HEK293 (cell line): ENCODE results near the gene RNF145.

Experiments used
- CTCF ChIA-PET: fragments of 350-600 bp; formaldehyde crosslinking; extraction: SDS; loops from one replicate; lab custom pipeline; 2021; ENCODE audit warnings: antibody characterized with exemption; lab: Yijun Ruan, JAX
- POLR2A ChIA-PET: fragments of 300-600 bp; formaldehyde crosslinking; extraction: SDS; loops from one replicate; lab custom pipeline; 2020; ENCODE audit warnings: antibody characterized with exemption, inconsistent platforms; lab: Yijun Ruan, JAX
- H3K27ac ChIP-seq: fragments of 200-500 bp; sonication (Bioruptor generic); 2 replicates; pipeline ENCODE4 v1.5.1; 2014; ENCODE audit warnings: low read depth, low read length, control low read depth, inconsistent platforms; ENCODE audit errors: extremely low read depth
- H3K36me3 ChIP-seq, 2 experiments: fragments of 200-500 bp in 1 of 2; sonication (Bioruptor generic) in 1 of 2; 1 replicate in 1 of 2; 2 replicates in 1 of 2; pipeline ENCODE4 v1.5.1; 2014 to 2017; ENCODE audit warnings: inconsistent platforms in 2 of 2, low read length in 2 of 2; ENCODE audit not compliant: control insufficient read depth in 2 of 2, insufficient read depth in 1 of 2
- H3K4me1 ChIP-seq: fragments of 200-500 bp; sonication (Bioruptor generic); 2 replicates; pipeline ENCODE4 v1.5.1; 2014; ENCODE audit warnings: mild to moderate bottlenecking, low read length, inconsistent platforms; ENCODE audit not compliant: control insufficient read depth, insufficient read depth
- H3K4me3 ChIP-seq: 2 replicates; pipeline ENCODE4 v1.5.1; 2011; ENCODE audit warnings: low read depth, mild to moderate bottlenecking, control low read depth, low read length, moderate library complexity
- H3K9me3 ChIP-seq: fragments of 200-500 bp; sonication (Bioruptor generic); 2 replicates; pipeline ENCODE4 v1.5.1; 2014; ENCODE audit warnings: low read depth, low read length, inconsistent platforms; ENCODE audit not compliant: control insufficient read depth, insufficient read depth
- FEZF1 ChIP-seq: fragments of 450-650 bp; formaldehyde crosslinking; IDR thresholded peaks from 2 replicates; pipeline ENCODE4 v1.5.1; 2016; ENCODE audit warnings: missing biosample characterization, missing genetic modification characterization
- IKZF3 ChIP-seq: fragments of 450-650 bp; IDR thresholded peaks from 2 replicates; pipeline ENCODE4 v1.5.0; 2018; ENCODE audit warnings: missing biosample characterization, mild to moderate bottlenecking, missing genetic modification characterization, moderate library complexity
- SCRT2 ChIP-seq: fragments of 450-650 bp; formaldehyde crosslinking; IDR thresholded peaks from 2 replicates; pipeline ENCODE4 v1.5.1; 2016; ENCODE audit warnings: missing biosample characterization, missing genetic modification characterization
- SETDB1 ChIP-seq: IDR thresholded peaks from one replicate; pipeline ENCODE4 v1.6.1; 2017; ENCODE audit warnings: mild to moderate bottlenecking, low read length, moderate library complexity, mixed read lengths; ENCODE audit not compliant: insufficient read length
- SP7 ChIP-seq: fragments of 450-650 bp; formaldehyde crosslinking; IDR thresholded peaks from 2 replicates; pipeline ENCODE4 v1.5.1; 2016; ENCODE audit warnings: missing biosample characterization, missing genetic modification characterization
- ZEB2 ChIP-seq: fragments of 450-650 bp; formaldehyde crosslinking; IDR thresholded peaks from 2 replicates; pipeline ENCODE4 v1.5.1; 2016; ENCODE audit warnings: missing biosample characterization, missing genetic modification characterization
- ZFP69B ChIP-seq: fragments of 450-650 bp; formaldehyde crosslinking; IDR thresholded peaks from 2 replicates; pipeline ENCODE4 v1.5.1; 2016; ENCODE audit warnings: missing biosample characterization, missing genetic modification characterization
- ZNF138 ChIP-seq: fragments of 450-650 bp; formaldehyde crosslinking; IDR thresholded peaks from 2 replicates; pipeline ENCODE4 v1.5.1; 2016; ENCODE audit warnings: missing biosample characterization, missing genetic modification characterization, borderline replicate concordance
- ZNF16 ChIP-seq: fragments of 450-650 bp; formaldehyde crosslinking; IDR thresholded peaks from 2 replicates; pipeline ENCODE4 v1.5.1; 2016; ENCODE audit warnings: low read depth, missing biosample characterization, missing genetic modification characterization
- ZNF23 ChIP-seq: fragments of 450-650 bp; formaldehyde crosslinking; IDR thresholded peaks from 2 replicates; pipeline ENCODE4 v1.5.1; 2016; ENCODE audit warnings: missing biosample characterization, missing genetic modification characterization, borderline replicate concordance
- ZNF302 ChIP-seq: fragments of 450-650 bp; formaldehyde crosslinking; IDR thresholded peaks from 2 replicates; pipeline ENCODE4 v1.5.1; 2016; ENCODE audit warnings: missing biosample characterization, missing genetic modification characterization, low read depth
- ZNF341 ChIP-seq: fragments of 450-650 bp; formaldehyde crosslinking; IDR thresholded peaks from 2 replicates; pipeline ENCODE4; 2016; ENCODE audit warnings: low read depth, missing biosample characterization, missing genetic modification characterization
- ZNF366 ChIP-seq: fragments of 450-650 bp; formaldehyde crosslinking; conservative IDR thresholded peaks from 2 replicates; pipeline ENCODE4 v1.5.1; 2016; ENCODE audit warnings: missing biosample characterization, missing genetic modification characterization
- ZNF404 ChIP-seq: fragments of 450-650 bp; formaldehyde crosslinking; IDR thresholded peaks from 2 replicates; pipeline ENCODE4 v1.5.1; 2017; ENCODE audit warnings: missing biosample characterization, missing genetic modification characterization
- ZNF501 ChIP-seq: fragments of 450-650 bp; formaldehyde crosslinking; IDR thresholded peaks from 2 replicates; pipeline ENCODE4 v1.5.1; 2016; ENCODE audit warnings: missing biosample characterization, missing genetic modification characterization
- ZNF548 ChIP-seq: fragments of 450-650 bp; formaldehyde crosslinking; IDR thresholded peaks from 2 replicates; pipeline ENCODE4 v1.5.1; 2016; ENCODE audit warnings: missing biosample characterization, missing genetic modification characterization
- ZNF555 ChIP-seq: fragments of 450-650 bp; formaldehyde crosslinking; conservative IDR thresholded peaks from 2 replicates; pipeline ENCODE4 v1.5.1; 2017; ENCODE audit warnings: missing biosample characterization, mild to moderate bottlenecking, missing genetic modification characterization, inconsistent platforms
- ZNF558 ChIP-seq: fragments of 450-650 bp; formaldehyde crosslinking; IDR thresholded peaks from 2 replicates; pipeline ENCODE4 v1.5.1; 2016; ENCODE audit warnings: missing biosample characterization, missing genetic modification characterization
- ZNF791 ChIP-seq: fragments of 450-650 bp; formaldehyde crosslinking; IDR thresholded peaks from 2 replicates; pipeline ENCODE4 v1.5.1; 2016; ENCODE audit warnings: missing biosample characterization, missing genetic modification characterization
- ZNF843 ChIP-seq: fragments of 450-650 bp; formaldehyde crosslinking; IDR thresholded peaks from 2 replicates; pipeline ENCODE4 v1.5.1; 2016; ENCODE audit warnings: missing biosample characterization, missing genetic modification characterization
- TF ChIP-seq, protein P1 (sequence below): fragments of 450-650 bp; formaldehyde crosslinking; IDR thresholded peaks from 2 replicates; pipeline ENCODE4 v1.5.1; 2016; ENCODE audit warnings: missing biosample characterization, missing genetic modification characterization
- TF ChIP-seq, protein P2 (sequence below): fragments of 450-650 bp; formaldehyde crosslinking; conservative IDR thresholded peaks from 2 replicates; pipeline ENCODE4 v1.5.1; 2016; ENCODE audit warnings: low read depth, missing biosample characterization, missing genetic modification characterization
- TF ChIP-seq, protein P3 (sequence below): fragments of 450-650 bp; formaldehyde crosslinking; IDR thresholded peaks from 2 replicates; pipeline ENCODE4 v1.5.1; 2016; ENCODE audit warnings: missing biosample characterization, missing genetic modification characterization
- TF ChIP-seq, protein P4 (sequence below): fragments of 450-650 bp; formaldehyde crosslinking; IDR thresholded peaks from 2 replicates; pipeline ENCODE4 v1.5.1; 2016; ENCODE audit warnings: missing biosample characterization, missing genetic modification characterization

Gene RNF145

DNA sequence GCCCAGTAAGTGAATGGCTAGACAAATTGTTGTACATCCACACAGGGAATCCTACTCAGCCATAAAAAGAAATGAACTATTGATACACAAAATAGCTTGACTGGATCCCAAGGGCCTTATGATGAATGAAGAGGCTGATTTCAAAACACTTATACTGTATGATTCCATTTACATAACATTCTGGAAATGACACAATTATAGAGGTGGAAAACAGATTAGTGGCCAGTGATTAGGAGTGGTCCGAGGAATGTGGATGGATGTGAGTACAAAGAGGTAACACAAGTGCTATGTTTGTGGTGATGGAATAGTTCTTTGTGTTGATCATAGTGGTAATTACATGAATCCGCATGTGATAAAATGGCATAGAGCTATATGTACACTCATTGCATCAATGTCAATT, 49.0 kb upstream of the RNF145 start (continued):
- TF ChIP-seq ZNF16 (tag by site-specific recombination) = no peak
- TF ChIP-seq FEZF1 (tag by site-specific recombination) = no peak
- TF ChIP-seq, protein P1, sequence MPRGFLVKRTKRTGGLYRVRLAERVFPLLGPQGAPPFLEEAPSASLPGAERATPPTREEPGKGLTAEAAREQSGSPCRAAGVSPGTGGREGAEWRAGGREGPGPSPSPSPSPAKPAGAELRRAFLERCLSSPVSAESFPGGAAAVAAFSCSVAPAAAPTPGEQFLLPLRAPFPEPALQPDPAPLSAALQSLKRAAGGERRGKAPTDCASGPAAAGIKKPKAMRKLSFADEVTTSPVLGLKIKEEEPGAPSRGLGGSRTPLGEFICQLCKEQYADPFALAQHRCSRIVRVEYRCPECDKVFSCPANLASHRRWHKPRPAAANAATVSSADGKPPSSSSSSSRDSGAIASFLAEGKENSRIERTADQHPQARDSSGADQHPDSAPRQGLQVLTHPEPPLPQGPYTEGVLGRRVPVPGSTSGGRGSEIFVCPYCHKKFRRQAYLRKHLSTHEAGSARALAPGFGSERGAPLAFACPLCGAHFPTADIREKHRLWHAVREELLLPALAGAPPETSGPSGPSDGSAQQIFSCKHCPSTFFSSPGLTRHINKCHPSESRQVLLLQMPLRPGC (tag by site-specific recombination) = no peak
- no peak for TF ChIP-seq ZNF843

DNA sequence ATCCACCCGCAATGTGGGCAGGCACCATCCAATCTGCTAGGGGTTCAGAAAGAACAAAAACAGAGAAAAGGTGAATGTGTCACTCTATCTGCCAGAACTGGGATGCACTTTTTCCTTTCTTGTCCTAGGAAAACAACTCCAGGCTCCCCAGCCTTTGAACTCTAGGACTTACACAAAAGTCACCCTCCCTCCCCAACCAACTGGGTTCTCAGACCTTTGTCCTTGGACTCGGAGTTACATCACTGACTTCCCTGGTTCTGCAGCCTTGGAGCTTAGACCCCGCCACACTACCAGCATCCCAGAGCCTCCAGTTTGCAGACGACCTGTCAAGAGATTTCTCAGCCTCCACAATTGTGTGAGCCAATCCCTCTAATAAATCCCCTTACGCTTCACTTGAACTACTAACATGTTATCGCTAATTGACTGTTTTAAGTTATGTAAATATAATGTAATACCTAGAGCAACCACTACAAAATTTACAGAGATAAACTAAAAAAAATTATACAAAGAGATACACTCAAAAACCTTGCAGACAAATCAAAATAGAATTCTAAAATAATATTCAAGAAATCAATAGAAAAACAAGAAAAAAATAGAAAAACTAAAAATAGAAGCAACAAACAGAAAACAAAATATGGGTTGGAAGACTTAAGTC, 48.4 kb upstream of the RNF145 start:
- Histone ChIP-seq H3K4me3 (no peak overlapping the region), H3K4me1 (no peaks in the 10 kb centered on the region), H3K9me3 (no peaks in the 10 kb centered on the region)
- TF ChIP-seq ZNF791 (tag by site-specific recombination) (no peak), ZNF23 (no peak), ZFP69B (tag by site-specific recombination) (no peak), SP7 (no peak), ZNF558 (no peak), ZNF555 (tag by site-specific recombination) (no peak)
- TF ChIP-seq, all 188 proteins: peak for 0
- H3K36me3 ChIP-seq = no peaks in the 10 kb centered on the region
- ChIA-PET POLR2A (no interaction called here), CTCF (interaction anchor here (0.6 kb wide), 1 partner anchor 26 kb away, joined by 3 read pairs; no protein-coding TSS in a partner anchor)
- H3K27ac ChIP-seq = no peak overlapping the region

DNA sequence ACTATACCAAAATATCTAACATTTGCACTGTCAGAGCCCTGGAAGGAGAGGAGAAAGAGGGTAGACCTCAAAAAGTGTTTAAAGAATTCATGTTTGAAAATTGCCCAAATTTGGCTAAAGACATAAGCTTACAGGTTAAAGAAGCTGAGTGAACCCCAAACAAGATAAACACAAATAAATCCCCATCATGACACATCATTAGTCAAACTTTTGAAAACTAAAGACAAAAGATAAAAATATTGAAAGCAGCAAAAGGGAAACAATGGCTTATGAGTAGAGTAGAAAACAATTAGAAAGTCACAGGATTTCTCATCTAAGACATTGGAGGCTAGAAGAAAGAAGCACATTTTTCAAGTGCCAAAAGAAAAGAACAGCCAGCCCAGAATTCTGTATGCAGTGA, 47.7 kb upstream of the RNF145 start:
- ChIA-PET CTCF (interaction anchor here (0.6 kb wide), 1 partner anchor 259 kb away, joined by 4 read pairs; no protein-coding TSS in a partner anchor), POLR2A (no interaction called here)
- no peak overlapping the region for H3K27ac ChIP-seq
- no peak overlapping the region for H3K4me3 ChIP-seq
- H3K9me3 ChIP-seq = no peaks in the 10 kb centered on the region
- no peaks in the 10 kb centered on the region for H3K4me1 ChIP-seq
- no peaks in the 10 kb centered on the region for H3K36me3 ChIP-seq
- TF ChIP-seq SETDB1 (no peak), ZNF404 (no peak), ZNF548 (no peak), ZEB2 (no peak), IKZF3 (no peak), SCRT2 (no peak), ZNF366 (tag by site-specific recombination) (no peak), ZNF138 (tag by site-specific recombination) (no peak), ZNF341 (tag by site-specific recombination) (no peak), ZNF302 (tag by site-specific recombination) (no peak), ZNF501 (no peak)
- TF ChIP-seq, protein P2, sequence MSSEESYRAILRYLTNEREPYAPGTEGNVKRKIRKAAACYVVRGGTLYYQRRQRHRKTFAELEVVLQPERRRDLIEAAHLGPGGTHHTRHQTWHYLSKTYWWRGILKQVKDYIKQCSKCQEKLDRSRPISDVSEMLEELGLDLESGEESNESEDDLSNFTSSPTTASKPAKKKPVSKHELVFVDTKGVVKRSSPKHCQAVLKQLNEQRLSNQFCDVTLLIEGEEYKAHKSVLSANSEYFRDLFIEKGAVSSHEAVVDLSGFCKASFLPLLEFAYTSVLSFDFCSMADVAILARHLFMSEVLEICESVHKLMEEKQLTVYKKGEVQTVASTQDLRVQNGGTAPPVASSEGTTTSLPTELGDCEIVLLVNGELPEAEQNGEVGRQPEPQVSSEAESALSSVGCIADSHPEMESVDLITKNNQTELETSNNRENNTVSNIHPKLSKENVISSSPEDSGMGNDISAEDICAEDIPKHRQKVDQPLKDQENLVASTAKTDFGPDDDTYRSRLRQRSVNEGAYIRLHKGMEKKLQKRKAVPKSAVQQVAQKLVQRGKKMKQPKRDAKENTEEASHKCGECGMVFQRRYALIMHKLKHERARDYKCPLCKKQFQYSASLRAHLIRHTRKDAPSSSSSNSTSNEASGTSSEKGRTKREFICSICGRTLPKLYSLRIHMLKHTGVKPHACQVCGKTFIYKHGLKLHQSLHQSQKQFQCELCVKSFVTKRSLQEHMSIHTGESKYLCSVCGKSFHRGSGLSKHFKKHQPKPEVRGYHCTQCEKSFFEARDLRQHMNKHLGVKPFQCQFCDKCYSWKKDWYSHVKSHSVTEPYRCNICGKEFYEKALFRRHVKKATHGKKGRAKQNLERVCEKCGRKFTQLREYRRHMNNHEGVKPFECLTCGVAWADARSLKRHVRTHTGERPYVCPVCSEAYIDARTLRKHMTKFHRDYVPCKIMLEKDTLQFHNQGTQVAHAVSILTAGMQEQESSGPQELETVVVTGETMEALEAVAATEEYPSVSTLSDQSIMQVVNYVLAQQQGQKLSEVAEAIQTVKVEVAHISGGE = no peak
- TF ChIP-seq, protein P3, sequence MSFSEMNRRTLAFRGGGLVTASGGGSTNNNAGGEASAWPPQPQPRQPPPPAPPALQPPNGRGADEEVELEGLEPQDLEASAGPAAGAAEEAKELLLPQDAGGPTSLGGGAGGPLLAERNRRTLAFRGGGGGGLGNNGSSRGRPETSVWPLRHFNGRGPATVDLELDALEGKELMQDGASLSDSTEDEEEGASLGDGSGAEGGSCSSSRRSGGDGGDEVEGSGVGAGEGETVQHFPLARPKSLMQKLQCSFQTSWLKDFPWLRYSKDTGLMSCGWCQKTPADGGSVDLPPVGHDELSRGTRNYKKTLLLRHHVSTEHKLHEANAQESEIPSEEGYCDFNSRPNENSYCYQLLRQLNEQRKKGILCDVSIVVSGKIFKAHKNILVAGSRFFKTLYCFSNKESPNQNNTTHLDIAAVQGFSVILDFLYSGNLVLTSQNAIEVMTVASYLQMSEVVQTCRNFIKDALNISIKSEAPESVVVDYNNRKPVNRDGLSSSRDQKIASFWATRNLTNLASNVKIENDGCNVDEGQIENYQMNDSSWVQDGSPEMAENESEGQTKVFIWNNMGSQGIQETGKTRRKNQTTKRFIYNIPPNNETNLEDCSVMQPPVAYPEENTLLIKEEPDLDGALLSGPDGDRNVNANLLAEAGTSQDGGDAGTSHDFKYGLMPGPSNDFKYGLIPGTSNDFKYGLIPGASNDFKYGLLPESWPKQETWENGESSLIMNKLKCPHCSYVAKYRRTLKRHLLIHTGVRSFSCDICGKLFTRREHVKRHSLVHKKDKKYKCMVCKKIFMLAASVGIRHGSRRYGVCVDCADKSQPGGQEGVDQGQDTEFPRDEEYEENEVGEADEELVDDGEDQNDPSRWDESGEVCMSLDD (tag by site-specific recombination) = no peak
- TF ChIP-seq, protein P4, sequence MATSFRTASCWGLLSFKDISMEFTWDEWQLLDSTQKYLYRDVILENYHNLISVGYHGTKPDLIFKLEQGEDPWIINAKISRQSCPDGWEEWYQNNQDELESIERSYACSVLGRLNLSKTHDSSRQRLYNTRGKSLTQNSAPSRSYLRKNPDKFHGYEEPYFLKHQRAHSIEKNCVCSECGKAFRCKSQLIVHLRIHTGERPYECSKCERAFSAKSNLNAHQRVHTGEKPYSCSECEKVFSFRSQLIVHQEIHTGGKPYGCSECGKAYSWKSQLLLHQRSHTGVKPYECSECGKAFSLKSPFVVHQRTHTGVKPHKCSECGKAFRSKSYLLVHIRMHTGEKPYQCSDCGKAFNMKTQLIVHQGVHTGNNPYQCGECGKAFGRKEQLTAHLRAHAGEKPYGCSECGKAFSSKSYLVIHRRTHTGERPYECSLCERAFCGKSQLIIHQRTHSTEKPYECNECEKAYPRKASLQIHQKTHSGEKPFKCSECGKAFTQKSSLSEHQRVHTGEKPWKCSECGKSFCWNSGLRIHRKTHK (tag by site-specific recombination) = no peak
